ENCODE measurements around the gene EEIG2.
"Not testable (repeated sequence)": the region's sequence is repeated elsewhere in the genome, so short reads cannot be mapped to it uniquely, and the experiment has no call there.

Gene EEIG2

DNA sequence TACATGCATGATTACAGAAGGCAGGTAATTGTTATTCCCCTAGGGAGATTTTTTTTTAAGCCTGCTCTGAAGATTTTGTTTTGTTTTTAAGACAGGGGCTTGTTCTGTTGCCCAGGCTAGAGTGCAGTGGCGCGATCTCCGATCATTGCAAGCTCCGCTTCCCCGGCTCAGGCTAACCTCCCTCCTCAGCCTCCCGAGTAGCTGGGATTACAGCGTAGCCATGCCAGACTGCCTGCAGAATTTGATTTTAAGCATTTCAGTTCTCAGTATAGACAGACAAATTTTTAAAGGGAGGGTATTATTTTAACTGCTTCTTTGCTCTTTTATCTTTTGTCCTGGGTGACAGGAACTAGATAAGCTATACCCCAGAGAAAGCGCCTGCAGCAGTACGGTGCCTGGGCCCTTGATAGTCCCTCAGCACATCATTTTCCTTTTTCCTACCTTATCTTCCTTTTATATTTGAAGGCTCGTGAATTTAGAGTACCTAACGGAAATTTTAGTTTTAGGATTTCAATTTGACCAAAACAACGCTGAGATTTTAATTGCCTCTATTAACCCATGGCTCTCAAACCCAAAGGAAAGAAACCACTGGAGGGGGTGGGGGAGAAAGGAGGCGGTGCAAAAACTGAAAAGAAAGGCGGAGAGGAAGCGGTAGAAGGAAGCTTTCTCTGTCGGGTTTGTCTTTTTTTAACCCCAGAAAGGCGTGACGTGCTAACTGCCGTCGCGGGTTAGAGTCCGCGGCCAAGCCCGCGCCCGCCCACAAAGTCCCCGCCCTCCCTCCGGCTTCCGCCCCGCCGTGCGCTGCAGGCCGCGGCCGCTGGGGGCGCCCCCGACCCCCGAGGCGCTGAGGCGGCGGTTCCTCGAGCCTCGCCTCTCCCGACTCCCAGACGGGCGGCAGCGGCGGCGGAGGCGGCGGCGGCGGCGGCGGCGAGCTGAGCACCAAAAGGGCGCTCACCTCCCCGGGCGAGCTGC, at the start of gene EEIG2:
TSS of gene EEIG2 (plus strand) at position 886 of the 972 bp plus-strand sequence. CDS start 329 bp downstream, outside the sequence.
- peak; percentile 97 for DNase-seq

DNA sequence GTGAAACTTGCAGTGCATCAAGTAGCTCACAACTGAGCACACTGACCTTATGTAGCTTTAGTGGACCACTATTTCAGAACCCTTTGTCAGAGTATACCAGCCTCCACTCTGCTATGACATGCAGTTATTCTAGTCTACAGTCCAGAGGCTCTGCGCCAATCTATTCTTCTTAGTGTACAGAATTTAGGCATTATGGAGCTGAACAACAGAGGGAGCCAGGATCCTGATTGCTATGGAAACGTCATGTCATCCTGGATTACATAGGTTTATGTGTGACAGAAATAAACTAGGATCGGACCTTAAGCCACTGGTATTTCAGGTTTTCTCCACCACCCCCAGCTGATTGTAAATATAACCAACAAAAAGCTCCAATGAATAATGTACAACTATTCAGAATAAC, 48.1 kb upstream of the EEIG2 start:
- DNase-seq = no peak

DNA sequence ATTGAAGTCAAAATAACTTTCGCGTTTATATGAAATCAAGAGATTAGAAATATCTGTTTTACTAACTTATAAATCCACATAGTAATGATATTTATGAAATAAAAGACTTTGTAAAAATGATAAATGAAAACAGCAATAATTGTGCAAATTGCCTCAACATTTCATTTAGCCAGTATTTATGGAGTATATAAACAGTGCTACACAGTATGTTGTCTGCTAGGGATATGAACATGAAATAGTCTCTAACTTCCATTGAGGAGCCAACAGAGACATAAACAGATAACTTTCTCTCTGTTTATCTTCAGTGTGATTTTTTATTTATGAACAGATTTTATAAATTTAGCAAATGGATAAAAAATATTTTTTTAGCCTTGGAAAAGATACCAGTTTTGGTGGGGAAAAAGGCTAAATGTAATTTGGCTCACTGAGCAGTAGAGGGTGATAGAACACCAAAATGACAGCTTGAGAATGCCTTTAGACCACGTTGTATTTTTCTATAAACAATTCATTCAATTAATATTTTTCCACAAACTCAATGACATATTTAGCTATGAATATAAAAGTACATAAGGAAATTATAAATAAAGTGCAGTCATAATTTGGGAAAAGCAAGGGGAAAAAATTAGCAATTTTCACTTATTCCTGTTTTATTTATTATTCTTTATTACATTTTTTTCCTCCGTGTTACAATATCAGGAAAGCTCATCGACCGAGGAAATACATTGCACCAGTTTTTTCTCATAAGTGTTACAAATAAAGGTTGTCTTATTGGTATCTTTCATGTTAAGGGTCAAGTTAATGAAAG, 47.5 kb upstream of the EEIG2 start:
- DNase-seq = peak; percentile 77

DNA sequence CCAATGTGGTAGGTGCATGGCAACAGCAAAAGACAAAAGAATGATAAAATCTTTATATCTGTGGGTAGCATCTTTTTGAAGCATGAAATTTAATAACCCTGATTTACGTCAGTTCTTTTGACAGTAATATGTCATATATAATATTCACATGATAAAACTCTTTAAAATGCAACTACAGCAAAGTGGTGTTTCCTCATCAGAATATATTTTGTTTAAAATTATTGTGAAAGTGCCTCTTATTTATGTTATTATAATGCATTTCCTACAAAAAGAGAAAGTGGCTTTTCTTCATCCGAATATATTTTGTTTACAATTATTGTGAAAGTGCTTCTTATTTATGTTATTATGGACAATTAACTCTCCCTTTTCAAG, 46.9 kb upstream of the EEIG2 start:
- peak; percentile 27 for DNase-seq

DNA sequence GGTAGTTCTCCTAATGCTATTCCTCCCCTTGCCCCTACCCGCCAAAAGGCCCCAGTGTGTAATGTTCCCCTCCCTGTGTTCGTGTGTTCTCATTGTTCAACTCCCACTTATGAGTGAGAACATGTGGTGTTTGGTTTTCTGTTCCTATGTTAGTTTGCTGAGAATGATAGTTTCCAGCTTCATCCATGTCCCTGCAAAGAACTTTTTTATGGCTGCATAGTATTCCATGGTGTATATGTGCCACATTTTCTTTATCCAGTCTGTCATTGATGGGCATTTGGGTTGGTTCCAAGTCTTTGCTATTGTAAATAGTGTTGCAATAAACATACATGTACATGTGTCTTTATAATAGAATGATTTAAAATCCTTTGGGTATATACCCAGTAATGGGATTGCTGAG, 46.0 kb upstream of the EEIG2 start:
- DNase-seq = not testable (repeated sequence)

DNA sequence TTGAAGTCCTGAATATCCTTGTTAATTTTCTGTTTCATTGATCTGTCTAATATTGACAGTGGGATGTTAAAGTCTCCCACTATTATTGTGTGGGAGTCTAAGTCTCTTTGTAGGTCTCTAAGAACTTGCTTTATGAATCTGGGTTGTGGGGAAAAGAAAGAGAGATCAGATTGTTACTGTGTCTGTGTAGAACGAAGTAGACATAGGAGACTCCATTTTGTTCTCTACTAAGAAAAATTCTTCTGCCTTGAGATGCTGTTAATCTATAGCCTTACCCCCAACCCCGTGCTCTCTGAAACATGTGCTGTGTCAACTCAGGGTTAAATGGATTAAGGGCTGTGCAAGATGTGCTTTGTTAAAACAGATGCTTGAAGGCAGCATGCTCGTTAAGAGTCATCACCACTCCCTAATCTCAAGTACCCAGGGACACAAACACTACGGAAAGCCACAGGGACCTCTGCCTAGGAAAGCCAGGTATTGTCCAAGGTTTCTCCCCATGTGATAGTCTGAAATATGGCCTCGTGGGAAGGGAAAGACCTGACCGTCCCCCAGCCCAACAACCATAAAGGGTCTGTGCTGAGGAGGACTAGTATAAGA, 42.5 kb upstream of the EEIG2 start:
- not testable (repeated sequence) for DNase-seq

DNA sequence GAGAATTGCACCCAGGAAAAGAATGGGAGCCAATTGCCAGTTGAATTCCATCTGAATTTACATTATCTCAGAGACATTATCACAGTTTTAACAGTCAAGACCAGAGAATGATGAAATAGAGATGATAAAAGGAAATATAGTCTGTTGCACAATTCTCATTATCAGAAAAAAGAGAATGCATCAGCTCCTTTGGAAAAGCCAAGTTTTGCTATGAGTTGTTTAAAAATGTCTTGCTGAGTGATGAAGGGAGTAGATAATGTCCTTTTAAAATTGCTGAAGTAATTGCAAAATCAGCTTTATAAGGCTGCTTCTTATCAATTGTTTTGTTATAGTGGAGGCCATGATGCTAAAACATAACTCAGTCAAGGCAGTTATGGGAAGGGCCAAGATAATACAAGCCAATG, 37.9 kb upstream of the EEIG2 start:
- DNase-seq = peak; percentile 73

DNA sequence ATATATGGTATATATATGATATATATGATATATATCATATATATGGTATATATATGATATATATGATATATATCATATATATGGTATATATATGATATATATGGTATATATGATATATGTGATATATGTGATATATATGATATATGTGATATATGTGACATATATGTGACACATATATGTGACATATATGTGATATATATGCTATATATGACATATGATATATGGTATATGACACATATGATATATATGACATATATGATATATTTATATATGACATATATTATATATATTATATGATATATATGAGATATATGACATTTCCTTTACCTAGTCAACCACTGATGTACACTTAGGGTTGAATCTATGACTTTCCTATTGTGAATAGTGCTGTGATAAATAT, 36.1 kb upstream of the EEIG2 start:
- no peak for DNase-seq

DNA sequence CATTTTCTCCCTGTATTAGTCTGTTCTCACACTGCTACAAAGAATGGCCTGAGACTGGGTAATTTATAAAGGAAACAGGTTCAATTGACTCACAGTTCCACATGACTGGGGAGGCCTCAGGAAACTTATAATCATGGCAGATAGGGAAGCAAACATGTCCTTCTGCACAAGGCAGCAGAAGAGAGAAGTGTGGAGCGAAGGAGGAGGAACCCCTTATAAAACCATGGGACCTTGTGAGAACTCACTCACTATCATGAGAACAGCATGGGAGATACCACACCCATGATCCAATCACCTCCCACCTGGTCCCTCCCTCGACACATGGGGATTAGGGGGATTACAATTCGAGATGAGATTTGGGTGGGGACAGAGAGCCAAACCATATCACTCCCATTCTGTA, 35.2 kb upstream of the EEIG2 start:
- DNase-seq = no peak

DNA sequence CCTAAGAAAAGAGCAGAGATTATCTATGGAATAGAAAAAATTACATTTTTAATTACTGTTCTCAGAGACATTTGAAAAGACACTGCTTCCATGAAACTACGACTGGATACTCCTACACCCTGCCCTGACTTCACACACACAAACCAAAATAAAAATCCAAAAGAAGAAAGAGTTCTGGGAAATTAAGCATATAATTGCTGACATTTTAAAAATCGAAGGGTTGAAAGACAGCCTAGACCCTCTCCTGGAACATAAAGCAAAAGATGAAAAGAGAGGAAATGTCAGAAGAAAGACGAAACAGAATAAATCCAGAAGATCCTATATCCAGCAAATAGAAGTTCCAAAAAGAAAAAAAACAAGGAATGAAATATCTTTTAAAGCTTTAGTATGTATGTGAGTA, 32.8 kb upstream of the EEIG2 start:
- no peak for DNase-seq

DNA sequence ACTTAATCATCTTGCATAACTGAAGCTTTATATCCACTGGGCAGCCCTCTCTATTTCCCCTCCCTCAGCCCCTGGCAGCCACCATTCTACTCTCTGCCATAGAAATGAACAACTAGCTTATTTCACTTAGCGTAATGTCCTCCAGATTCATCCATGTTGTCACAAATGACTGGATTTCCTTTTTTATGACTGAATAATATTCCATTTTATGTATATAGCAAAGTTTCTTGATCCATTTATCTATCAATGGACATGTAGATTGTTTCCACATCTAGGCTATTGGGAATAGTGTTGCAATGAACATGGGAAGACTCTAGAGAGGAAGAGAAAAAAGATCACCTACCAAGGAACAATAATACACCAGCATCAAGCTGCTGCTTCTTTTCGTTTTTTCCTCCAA, 32.1 kb upstream of the EEIG2 start:
- no peak for DNase-seq

DNA sequence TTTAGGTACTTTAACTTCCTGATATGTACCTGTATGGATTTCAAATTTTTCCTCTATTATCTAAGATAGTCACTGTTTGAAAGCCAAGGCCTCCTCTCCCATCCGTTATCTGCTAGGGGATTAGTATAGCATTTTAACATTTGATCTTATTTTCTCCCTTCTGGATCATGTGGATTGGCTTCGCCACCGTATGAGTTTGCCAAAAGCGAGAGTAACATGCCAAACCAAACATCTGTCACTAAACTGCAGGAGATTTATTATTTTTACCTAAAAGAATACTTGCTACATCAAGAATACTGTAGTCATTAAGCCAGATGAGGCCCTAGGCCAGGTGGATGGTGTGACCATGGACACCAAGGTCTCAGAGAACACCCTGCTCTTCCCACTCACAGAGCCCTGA, 28.5 kb upstream of the EEIG2 start:
- DNase-seq = no peak

DNA sequence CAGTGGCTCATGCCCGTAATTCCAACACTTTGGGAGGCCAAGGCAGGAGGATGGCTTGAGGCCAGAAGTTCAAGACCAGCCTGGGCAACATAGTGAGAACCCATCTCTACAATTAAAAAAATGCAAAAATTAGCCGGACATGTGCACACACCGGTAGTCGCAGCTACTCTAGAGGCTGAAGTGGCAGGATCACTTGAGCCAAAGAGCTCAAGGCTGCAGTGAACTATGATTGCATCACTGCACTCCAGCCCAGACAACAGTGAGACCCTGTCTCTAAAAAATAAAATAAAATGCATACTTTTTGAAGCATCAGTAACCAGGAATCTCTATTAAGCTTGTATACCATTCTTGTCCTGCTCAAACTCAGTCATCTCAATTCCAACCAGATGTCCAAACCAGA, 27.2 kb upstream of the EEIG2 start:
- DNase-seq = no peak

DNA sequence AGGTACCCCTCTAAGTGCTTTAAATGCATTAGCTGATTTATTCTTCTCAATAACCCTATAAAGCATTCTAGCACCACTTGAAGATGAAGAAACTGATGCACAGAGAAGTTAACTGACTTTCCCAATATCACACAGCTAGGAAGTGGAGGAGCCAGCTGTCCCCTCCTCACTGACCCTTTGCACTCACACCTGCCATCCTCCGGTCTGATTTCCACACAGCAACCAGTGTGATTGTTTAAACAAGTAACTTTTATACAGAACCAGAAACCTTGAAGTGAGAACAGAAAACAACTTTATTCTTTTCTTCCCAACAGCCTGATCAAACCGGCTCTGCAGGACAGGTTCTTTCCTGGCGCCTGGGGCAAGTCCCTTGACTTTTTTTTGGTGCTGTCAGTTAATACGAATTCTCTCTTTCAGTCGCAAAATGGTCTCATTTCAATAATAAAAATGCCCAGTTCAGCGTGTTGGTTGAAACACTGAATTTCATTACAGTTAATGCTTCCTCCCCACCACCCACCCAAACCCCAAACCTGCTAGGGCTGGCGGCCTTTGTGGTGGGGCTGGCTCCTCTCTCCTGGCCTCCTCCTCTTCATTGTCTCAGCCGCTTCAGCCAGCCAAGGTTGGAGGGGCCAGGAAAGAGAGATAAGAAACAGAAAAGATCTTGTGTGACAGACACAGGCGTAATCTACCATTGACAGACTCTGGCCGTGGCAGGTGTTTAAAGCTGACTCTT, 26.4 kb upstream of the EEIG2 start:
- peak; percentile 94 for DNase-seq

DNA sequence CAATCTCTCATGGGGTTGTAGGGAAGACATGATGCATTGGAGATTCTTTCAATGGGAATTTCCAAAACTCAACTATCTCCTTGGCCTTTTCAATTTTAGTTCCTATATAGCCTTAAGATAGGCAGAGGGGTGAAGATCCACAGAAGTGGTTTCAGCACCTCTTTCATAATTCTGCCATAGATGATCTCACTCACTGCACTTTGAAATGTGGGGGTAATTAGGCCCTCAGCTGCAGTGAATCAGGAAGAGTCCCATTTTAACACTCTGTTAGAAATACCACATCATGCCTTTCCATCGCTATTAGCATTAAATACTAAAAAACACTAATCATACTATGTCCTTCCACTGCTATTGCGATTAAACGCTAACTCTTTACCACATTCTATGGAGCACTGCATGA, 25.1 kb upstream of the EEIG2 start:
- DNase-seq = no peak

DNA sequence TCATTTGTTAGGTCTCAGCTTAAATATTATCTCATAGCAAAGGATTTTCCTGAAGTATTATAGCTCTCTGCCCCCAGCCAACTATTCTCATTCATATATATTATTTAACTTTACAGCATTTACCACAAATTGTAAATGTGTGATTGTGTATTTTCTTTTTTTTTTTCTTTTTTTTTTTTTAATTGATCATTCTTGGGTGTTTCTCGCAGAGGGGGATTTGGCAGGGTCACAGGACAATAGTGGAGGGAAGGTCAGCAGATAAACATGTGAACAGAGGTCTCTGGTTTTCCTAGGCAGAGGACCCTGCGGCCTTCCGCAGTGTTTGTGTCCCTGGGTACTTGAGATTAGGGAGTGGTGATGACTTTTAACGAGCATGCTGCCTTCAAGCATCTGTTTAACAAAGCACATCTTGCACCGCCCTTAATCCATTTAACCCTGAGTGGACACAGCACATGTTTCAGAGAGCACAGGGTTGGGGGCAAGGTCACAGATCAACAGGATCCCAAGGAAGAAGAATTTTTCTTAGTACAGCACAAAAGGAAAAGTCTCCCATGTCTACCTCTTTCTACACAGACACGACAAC, 24.5 kb upstream of the EEIG2 start:
- DNase-seq = not testable (repeated sequence)

DNA sequence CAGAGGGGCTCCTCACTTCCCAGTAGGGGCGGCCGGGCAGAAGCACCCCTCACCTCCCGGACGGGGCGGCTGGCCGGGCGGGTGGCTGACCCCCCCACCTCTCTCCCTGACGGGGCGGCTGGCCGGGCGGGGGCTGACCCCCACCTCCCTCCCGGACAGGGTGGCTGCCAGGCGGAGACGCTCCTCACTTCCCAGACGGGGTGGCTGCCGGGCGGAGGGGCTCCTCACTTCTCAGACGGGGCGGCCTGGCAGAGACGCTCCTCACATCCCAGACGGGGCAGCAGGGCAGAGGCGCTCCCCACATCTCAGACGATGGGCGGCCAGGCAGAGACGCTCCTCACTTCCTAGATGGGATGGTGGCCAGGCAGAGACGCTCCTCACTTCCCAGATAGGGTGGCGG, 23.9 kb upstream of the EEIG2 start:
- DNase-seq = not testable (repeated sequence)

DNA sequence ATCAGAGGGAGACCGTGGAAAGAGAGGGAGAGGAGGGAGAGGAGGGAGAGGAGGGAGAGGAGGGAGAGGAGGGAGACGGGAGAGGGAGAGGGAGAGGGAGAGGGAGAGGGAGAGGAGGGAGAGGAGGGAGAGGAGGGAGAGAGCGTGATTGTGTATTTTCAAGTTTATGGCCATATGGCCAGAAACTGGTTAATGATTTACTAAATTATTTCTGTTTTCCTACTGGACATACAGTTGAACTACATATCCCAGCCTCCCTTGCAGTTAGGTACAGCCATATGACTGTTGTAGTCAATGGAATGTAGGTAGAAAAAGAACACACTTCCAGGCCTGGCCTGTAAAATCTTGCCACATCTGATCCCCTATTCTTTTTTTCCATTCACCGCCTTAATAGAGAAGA, 23.1 kb upstream of the EEIG2 start:
- DNase-seq = not testable (repeated sequence)

DNA sequence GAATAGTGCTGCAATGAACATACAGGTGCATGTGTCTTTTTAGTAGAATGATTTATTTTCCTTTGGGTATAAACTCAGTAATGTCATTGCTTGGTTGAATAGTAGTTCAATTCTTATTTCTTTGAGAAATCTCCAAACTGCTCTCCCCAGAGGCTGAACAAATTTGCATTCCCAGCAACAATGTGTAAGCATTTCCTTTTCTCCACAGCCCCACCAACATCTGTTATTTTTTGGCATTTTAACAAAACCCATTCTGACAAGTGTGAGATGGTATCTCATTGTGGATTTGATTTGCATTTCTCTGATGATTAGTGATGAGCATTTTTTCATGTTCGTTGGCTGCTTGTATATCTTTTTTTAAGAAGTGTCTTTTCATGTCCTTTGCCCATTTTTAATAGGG, 21.9 kb upstream of the EEIG2 start:
- DNase-seq = peak; percentile 37

DNA sequence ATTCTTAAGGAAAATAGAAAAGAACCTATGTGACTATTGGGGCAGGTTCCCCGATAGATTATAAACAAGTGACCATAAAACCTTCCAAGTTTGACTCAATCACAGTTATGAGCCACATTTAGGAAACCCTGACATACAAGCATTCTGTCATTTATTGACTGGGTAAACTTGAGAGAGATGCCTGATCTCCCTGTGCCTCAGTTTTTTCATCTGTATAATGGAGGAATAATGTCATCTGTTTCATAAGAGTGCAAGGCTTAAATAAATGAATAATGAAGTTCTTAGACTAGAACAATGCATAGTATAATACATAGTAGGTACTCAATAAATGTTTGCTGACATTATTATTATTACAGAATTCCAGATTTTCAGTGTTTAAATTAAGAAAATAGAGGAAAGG, 18.9 kb upstream of the EEIG2 start:
- DNase-seq = no peak

DNA sequence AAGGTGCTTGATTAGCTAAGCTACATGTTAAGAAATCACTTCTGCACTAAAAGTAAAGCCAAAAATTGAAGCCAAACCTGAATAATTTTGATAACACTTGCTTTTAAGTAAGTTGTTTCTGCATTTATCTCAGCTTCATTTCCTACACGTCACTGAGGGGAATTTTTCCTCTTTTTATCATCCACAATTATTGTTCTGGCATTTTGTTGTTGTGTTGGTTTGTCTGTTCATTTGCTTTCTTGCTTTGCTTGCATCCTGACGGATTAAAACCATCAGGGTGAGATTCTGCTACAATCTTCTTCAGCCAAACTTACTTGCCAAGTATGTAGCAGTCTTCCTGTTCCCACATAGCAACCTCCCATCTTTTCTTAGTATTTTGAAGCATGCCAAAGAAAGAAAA, 18.0 kb upstream of the EEIG2 start:
- no peak for DNase-seq

DNA sequence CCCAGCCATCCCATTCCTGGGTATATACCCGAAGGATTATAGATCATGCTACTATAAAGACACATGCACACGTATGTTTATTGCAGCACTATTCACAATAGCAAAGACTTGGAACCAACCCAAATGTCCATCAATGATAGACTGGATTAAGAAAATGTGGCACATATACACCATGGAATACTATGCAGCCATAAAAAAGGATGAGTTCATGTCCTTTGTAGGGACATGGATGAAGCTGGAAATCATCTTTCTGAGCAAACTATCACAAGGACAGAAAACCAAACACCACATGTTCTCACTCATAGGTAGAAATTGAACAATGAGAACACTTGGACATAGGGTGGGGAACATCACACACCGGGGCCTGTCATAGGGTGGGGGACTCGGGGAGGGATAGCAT, 12.4 kb upstream of the EEIG2 start:
- DNase-seq = not testable (repeated sequence)
